T-helper 9 cell (primary cell): ENCODE measurements around the gene GTPBP2.

Experiments
- DNase-seq: peaks from one replicate; pipeline ENCODE4 v3.0.0-alpha.2; 2020

GTPBP2 gene

DNA sequence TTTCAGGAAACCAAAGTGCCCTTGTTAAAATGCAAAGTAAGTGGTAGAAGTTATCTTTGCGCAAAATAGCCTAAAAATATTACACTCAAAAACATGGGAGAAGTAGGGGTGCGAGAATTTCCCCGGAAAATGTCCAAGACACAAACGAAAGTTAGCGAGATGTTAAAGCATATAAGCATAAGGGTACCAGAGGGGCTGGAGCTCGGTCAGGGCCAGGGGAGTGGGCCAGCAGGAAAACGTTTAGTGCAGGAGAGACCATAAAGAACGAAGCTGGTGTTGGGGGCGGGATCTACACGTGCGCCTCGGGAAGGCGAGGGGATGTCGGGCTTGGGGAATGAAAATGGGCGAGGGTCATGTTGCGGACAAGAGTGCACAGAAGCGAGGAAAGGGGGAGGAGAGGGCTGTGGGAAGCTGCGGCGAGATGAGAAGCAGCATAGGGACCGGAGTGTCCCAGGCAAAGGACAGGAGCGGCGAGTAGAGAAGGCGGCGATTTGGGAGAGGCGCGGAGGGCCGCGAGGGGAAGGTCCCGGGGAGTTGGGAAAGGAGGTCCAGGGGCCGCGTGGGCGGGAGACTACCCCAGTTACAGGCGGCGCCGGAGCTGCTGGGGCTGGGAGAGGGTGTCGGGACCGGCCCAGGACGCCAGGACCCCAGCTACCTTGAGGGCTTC, 53.8 kb downstream of the GTPBP2 start:
- no peak for DNase-seq

DNA sequence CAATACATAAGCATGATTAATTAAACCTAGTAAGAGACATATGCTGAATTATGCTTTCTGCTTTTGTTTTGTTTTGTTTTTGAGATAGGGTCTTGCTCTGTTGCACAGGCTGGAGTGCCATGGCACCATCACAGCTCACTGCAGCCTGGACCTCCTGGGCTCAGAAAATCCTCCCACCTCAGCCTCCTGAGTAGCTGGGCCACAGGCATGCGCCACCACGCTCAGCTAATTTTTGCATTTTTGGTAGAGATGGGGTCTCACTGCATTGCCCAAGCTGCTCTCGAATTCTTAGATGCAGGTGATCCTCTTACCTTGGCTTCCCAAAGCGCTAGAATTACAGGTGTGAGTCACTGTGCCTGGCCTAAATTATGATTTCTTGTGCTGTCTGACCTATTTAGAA, 57.0 kb downstream of the GTPBP2 start:
- no peak for DNase-seq

DNA sequence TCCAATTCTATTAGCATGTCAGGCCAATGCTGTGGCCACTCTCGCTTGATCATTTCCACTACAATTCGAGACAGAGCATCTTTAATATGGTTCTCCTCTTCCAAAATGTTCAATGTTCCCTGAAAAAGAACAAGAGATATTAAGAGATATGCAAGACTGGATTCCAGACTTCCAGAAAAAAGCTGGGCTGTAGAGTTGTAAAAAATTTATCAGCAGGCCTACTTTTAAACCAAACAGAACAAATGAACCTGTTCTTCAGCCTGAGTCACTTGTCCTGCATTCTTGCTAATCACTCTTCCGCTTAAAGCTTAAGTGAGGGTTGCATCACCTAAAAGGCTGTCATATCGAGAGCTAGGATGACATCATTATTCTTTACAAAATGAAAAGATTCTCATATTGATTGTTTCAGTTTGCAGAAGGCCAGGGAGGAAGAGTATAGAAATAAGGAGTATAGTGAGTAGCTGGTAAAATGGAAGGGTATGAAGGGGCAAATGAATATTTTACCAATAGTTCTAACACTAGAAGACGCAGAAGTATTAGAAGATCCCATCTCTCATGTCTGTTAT, 58.1 kb downstream of the GTPBP2 start:
- DNase-seq = no peak
